Stomach (tissue), 9 donors: ENCODE measurements around the gene OR11H6. TPM values are rescaled to one million over a fixed set of nuclear protein-coding genes. Genes with fewer than 3 reads are reported as not detected.
"Not testable (repeated sequence)": the region's sequence is repeated elsewhere in the genome, so short reads cannot be mapped to it uniquely, and the experiment has no call there.

Source experiments
- DNase-seq, 2 donors: peaks; one replicate each; pipeline versions ENCODE4 v3.0.0 to v3.0.0-alpha.2; 2013 to 2019
- H3K27ac ChIP-seq, 5 donors: fragments of 200-600 bp in 4 of 5; sonication (generic) in 4 of 5; one replicate each; pipeline ENCODE4 v1.5.1; 2013 to 2019; ENCODE audit warnings: mild to moderate bottlenecking in 1 of 5, moderate library complexity in 1 of 5
- H3K27me3 ChIP-seq, 3 donors: fragments of 200-600 bp; sonication (generic); one replicate each; pipeline ENCODE4 v1.5.1; 2017 to 2019; ENCODE audit warnings: mixed run types in 1 of 3
- H3K36me3 ChIP-seq, 4 donors: fragments of 200-600 bp; sonication (generic); 1 replicate in 3 of 4; 2 replicates in 1 of 4; pipeline ENCODE4 v1.5.1; 2016 to 2019
- H3K4me1 ChIP-seq, 4 donors: fragments of 200-600 bp; sonication (generic); one replicate each; pipeline ENCODE4 v1.5.1; 2016 to 2019
- H3K4me3 ChIP-seq, 4 donors: fragments of 200-600 bp; sonication (generic) in 3 of 4; one replicate each; pipeline ENCODE4 v1.5.1; 2016 to 2019; ENCODE audit warnings: mild to moderate bottlenecking in 1 of 4
- H3K9me3 ChIP-seq, 4 donors: fragments of 200-600 bp; sonication (generic); one replicate each; pipeline ENCODE4 v1.5.1; 2016 to 2019
- CTCF ChIP-seq, 7 experiments: fragments of 450-650 bp in 4 of 7; fragments of 200-600 bp in 3 of 7; sonication (generic) in 3 of 7; IDR thresholded peaks; one replicate each; pipeline ENCODE4 v1.5.1; 2016 to 2019; ENCODE audit warnings: antibody characterized with exemption in 7 of 7, control low read depth in 2 of 7, mild to moderate bottlenecking in 1 of 7
- EP300 ChIP-seq: sonication (generic); formaldehyde crosslinking; IDR thresholded peaks from one replicate; pipeline ENCODE4 v1.6.1; 2017; ENCODE audit warnings: antibody characterized with exemption
- POLR2A ChIP-seq, 4 donors: fragments of 450-650 bp; IDR thresholded peaks; one replicate each; pipeline ENCODE4 v1.6.1; 2016; ENCODE audit warnings: antibody characterized with exemption in 4 of 4, control low read depth in 2 of 4, mild to moderate bottlenecking in 1 of 4, moderate library complexity in 1 of 4
- POLR2AphosphoS5 ChIP-seq, 3 donors: sonication (generic); formaldehyde crosslinking; IDR thresholded peaks; one replicate each; pipeline ENCODE4 v1.6.1; 2016; ENCODE audit warnings: antibody characterized with exemption in 3 of 3
- WGBS, 5 donors: extraction: QIAGEN DNeasy Blood & Tissue Kit in 3 of 5; methylation state at CpG; one replicate each; pipeline versions ENCODE4 v1.1.5 to v1.1.7; 2013 to 2018; 5-methylcytosine and 5-hydroxymethylcytosine counted together
- intact Hi-C: fragments of 100-400 bp; cut with DNase I; formaldehyde crosslinking; loops from one replicate; pipeline ENCODE4 v1.15.1; 2023; ENCODE audit warnings: low total_unique reads
- polyA plus RNA-seq, 3 donors: library from polyadenylated mRNA; stranded (reverse); fragments of 200-250 nt; gene quantifications; one replicate each; pipeline ENCODE4 v1.2.3, GENCODE V29; 2013
- total RNA-seq, 5 donors: library from RNA; depleted of rRNA; stranded (reverse); fragments of >200 nt; gene quantifications; one replicate each; pipeline versions ENCODE4 v1.1.0 to v1.2.3, GENCODE V29; 2014 to 2016
- donor health status: healthy with polysubstance abuse.
- donor health status: Bipolar disorder and iron deficiency.
- donor health status: healthy.

The OR11H6 gene
- total and polyA plus RNA-seq, 8 donors = not detected

GRCh38 chr14:20198991-20199390 is 24.5 kb upstream of the OR11H6 start:
- 60 to 65% (median 64%) methylated on average over 5 of the region's 5 CpGs for WGBS, 5 donors
- no peaks in the 10 kb centered on the region for H3K9me3 ChIP-seq
- intact Hi-C loops = no loop called here
- no peak overlapping the region for H3K27ac ChIP-seq
- no peak overlapping the region for H3K4me3 ChIP-seq
- H3K27me3 ChIP-seq = no peaks in the 10 kb centered on the region
- TF ChIP-seq POLR2AphosphoS5 (IDR thresholded peaks at IDR 0.05) (no peak), POLR2A (IDR thresholded peaks at IDR 0.05) (no peak), EP300 (no peak), CTCF (IDR thresholded peaks at IDR 0.05) (no peak)
- no peaks in the 10 kb centered on the region for H3K36me3 ChIP-seq
- no peak for DNase-seq
- H3K4me1 ChIP-seq = no peaks in the 10 kb centered on the region

- WGBS, 5 donors = 52 to 64% (median 60%) methylated on average over 3 of the region's 3 CpGs
- no peak overlapping the region for H3K4me3 ChIP-seq
These were observed 18.8 kb upstream of the OR11H6 start for GRCh38 chr14:20204721-20205120.

GRCh38 chr14:20209595-20209994 is 13.9 kb upstream of the OR11H6 start:
- Histone ChIP-seq H3K27me3 (no peaks in the 10 kb centered on the region), H3K36me3 (no peaks in the 10 kb centered on the region), H3K27ac (no peak overlapping the region), H3K4me1 (no peaks in the 10 kb centered on the region), H3K4me3 (no peak overlapping the region), H3K9me3 (peaks cover 0 to 8% (median 2%) of the 10 kb centered on the region in 4 donors)
- WGBS, 5 donors = 68 to 97% (median 94%) methylated on average over 2 of the region's 2 CpGs
- TF ChIP-seq POLR2AphosphoS5 (IDR thresholded peaks at IDR 0.05) = no peak
- TF ChIP-seq POLR2A (IDR thresholded peaks at IDR 0.05) = no peak
- no peak for TF ChIP-seq CTCF (IDR thresholded peaks at IDR 0.05)
- TF ChIP-seq EP300 = no peak
- DNase-seq = no peak
- intact Hi-C loops = no loop called here

More at GRCh38 chr14:20204721-20205120, 18.8 kb upstream of the OR11H6 start:
- TF ChIP-seq EP300 (no peak), CTCF (IDR thresholded peaks at IDR 0.05) (no peak), POLR2A (IDR thresholded peaks at IDR 0.05) (no peak), POLR2AphosphoS5 (IDR thresholded peaks at IDR 0.05) (no peak)
- no peaks in the 10 kb centered on the region for H3K36me3 ChIP-seq
- no peak for DNase-seq
- H3K4me1 ChIP-seq = no peaks in the 10 kb centered on the region
- H3K27ac ChIP-seq = no peak overlapping the region
- no peaks in the 10 kb centered on the region for H3K9me3 ChIP-seq
- intact Hi-C loops = no loop called here
- no peaks in the 10 kb centered on the region for H3K27me3 ChIP-seq

- H3K4me3 ChIP-seq, intact Hi-C loops, H3K36me3 ChIP-seq, H3K4me1 ChIP-seq, H3K27me3 ChIP-seq, DNase-seq, H3K27ac ChIP-seq: not testable (repeated sequence)
- peaks cover 0 to 11% (median 4%) of the 10 kb centered on the region in 4 donors for H3K9me3 ChIP-seq
- 78 to 100% (median 92%) methylated on average over 3 to 26 of the region's 28 CpGs for WGBS, 5 donors
These were observed 11.1 kb upstream of the OR11H6 start for GRCh38 chr14:20212406-20212805.

GRCh38 chr14:20215196-20215595 is 8.3 kb upstream of the OR11H6 start:
- no peak for DNase-seq
- no peak for TF ChIP-seq EP300
- TF ChIP-seq POLR2A (IDR thresholded peaks at IDR 0.05) = no peak
- TF ChIP-seq POLR2AphosphoS5 (IDR thresholded peaks at IDR 0.05) = no peak
- TF ChIP-seq CTCF (IDR thresholded peaks at IDR 0.05) = no peak
- intact Hi-C loops = no loop called here
- 60 to 92% (median 77%) methylated on average over 2 of the region's 2 CpGs for WGBS, 5 donors
- Histone ChIP-seq H3K27me3 (no peaks in the 10 kb centered on the region), H3K36me3 (no peaks in the 10 kb centered on the region), H3K27ac (no peak overlapping the region), H3K4me1 (no peaks in the 10 kb centered on the region), H3K4me3 (no peak overlapping the region), H3K9me3 (peaks cover 0 to 11% (median 4%) of the 10 kb centered on the region in 4 donors)
